VCaP (cell line): ENCODE measurements around the gene LYRM7.
"Not testable (repeated sequence)": the region's sequence is repeated elsewhere in the genome, so short reads cannot be mapped to it uniquely, and the experiment has no call there.

ENCODE experiments used
- H3K27ac ChIP-seq: fragments of 450-650 bp; 2 replicates; pipeline ENCODE4 v1.5.1; 2017
- CTCF ChIP-seq: fragments of 450-650 bp; conservative IDR thresholded peaks from 2 replicates; pipeline ENCODE4 v1.5.1; 2017; ENCODE audit warnings: mild to moderate bottlenecking, moderate library complexity

LYRM7 gene

DNA sequence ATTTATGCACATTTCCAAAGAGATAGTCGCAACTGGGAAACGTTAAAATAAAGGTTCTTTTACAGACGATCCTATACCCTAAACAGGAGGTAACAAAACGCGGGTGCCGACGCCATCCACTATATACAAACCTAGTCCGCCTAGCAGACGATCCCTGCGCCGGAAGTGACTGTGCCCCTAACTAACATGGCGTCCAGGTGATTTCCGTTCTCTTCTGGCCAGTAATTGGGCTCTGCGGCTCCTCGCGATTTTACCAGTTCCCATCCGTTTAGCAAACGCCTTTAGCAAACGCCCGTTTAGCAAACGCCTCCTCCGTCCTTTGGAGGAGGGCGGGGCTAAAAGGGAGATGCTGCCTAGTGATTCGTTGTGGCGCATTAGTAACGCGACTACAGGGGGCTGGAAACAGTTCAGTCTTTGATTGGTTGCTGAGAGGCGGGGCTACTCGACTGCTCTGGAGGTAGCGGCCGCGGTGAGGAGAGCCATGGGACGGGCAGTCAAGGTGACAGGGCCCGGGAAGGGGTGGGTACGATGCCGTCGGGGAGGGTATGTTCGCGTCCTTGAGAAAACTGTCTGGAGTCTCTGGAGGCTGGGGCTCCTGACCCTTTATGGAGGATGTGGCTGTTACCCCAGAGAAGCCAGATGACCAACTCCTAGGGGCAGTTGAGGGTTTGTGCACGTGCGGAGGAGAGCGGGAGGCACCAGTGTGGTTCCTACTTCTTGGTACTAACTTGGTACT is at the start of gene LYRM7:
Gene LYRM7 (plus strand): TSS at position 405 of the 736 bp plus-strand sequence. CDS start 77 bp downstream, at position 482.
- no peak for TF ChIP-seq CTCF
- H3K27ac ChIP-seq: peak within 1 kb of the TSS; percentile 77

DNA sequence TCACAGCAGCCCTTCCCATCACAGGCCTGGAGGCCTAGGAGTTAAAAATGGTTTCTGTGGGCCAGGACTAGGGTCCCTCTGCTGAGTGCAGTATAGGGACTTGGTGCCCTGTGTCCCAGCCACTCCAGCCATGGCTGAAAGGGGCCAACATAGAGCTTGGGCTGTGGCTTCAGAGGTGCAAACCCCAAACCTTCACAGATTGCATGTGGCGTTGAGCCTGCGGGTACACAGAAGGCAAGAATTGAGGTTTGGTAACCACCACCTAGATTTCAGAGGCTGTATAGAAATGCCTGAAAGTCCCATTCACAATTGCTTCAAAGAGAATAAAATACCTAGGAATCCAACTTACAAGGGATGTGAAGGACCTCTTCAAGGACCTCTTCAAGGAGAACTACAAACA is 43.5 kb upstream of the LYRM7 start:
- H3K27ac ChIP-seq: not testable (repeated sequence)

- no peak overlapping the region for H3K27ac ChIP-seq
These were observed 41.4 kb upstream of the LYRM7 start for GRCh38 chr5:131129306-131129705.

DNA sequence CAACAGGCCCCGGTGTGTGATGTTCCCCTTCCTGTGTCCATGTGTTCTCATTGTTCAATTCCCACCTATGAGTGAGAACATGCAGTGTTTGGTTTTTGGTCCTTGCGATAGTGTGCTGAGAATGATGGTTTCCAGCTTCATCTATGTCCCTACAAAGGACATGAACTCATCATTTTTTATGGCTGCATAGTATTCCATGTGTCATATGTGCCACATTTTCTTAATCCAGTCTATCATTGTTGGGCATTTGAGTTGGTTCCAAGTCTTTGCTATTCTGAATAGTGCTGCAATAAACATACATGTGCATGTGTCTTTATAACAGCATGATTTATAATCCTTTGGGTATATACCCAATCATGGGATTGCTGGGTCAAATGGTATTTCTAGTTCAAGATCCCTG is 37.7 kb upstream of the LYRM7 start:
- not testable (repeated sequence) for H3K27ac ChIP-seq

More at GRCh38 chr5:131129306-131129705, 41.4 kb upstream of the LYRM7 start:
- no peak for TF ChIP-seq CTCF

DNA sequence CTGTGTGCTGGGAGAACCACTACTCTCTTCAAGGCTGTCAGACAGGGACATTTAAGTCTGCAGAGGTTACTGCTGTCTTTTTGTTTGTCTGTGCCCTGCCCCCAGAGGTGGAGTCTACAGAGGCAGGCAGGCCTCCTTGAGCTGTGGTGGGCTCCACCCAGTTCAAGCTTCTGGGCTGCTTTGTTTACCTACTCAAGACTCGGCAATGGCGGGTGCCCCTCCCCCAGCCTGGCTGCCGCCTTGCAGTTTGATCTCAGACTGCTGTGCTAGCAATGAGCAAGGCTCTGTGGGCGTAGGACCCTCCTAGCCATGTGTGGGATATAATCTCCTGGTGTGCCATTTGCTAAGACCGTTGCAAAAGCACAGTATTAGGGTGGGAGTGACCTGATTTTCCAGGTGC is 32.3 kb upstream of the LYRM7 start:
- not testable (repeated sequence) for H3K27ac ChIP-seq

DNA sequence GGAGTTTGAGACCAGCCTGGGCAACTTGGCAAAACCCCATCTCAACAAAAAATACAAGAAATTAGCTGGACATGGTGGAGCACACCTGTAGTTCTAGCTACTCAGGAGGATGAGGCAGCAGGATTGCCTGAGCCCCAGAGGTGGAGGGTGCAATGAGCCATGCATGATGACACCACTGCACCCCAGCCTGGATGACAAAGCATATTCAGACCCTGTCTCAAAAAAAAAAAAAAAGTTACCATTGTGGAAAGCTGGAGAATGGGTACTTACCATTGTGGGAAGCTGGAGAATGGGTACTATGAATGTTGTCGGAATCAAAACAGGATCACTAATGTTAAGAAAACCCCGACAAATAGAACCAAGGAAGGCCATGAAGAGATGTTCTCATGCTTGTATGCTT is 31.4 kb upstream of the LYRM7 start:
- no peak overlapping the region for H3K27ac ChIP-seq
- TF ChIP-seq CTCF: no peak

DNA sequence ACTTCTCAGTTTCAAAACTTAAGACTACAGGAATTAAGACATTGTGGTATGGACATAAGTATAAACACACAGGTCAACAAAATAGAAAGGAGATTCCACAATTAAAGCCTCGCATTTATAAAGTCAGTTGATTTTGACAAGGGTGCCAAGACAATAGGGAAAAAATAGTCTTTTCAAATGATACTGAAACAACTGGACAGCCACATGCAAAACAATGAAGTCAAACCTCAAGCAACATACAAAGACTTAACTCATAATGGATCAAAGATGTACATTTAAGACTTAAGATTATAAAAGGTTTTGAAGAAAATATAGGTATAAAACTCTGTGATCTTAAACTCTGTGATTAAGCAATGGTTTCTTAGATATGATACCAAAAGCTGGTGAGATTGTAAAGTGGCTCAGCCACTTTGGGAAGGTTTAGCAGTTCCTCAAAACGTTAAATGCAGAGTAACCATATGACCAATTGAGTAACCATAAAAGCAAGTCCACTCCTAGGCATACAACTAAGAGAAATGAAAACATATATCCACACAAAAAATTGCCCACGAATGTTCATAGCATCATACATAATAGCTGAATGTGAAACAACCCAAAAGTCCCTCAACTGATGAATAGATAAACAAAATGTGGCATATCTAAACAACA is 27.6 kb upstream of the LYRM7 start:
- H3K27ac ChIP-seq: no peak overlapping the region
- TF ChIP-seq CTCF: no peak

- TF ChIP-seq CTCF: no peak
- H3K27ac ChIP-seq: no peak overlapping the region
These were observed 23.5 kb upstream of the LYRM7 start for GRCh38 chr5:131147258-131147657.

DNA sequence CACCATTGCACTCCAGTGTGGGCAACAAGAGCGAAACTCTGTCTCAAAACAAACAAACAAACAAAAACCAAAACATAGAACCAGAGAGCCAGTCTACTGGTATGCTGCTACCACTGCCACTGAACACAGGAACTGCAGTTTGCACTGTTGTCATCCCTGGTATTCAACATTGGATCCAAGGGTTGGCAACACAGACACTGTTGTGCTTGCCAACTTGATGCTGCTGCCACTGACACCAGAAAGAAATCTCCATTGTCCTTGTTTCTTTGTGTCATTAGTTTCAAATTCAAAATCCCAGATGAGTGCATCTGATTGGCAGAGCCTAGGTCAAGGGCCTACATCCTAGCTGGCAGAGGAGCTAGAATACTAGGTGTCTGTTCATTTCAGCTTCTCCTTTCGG is 21.9 kb upstream of the LYRM7 start:
- no peak for TF ChIP-seq CTCF
- no peak overlapping the region for H3K27ac ChIP-seq
